Mesenchymal stem cell (in vitro differentiated cells and primary cell): ENCODE measurements around the gene ST6GALNAC3.

Experiments used
- DNase-seq: peaks from one replicate; pipeline ENCODE4 v3.0.0-alpha.2; 2013
- H2AFZ ChIP-seq: one replicate; pipeline ENCODE4 v1.6.1; 2013; ENCODE audit warnings: low read depth, mild to moderate bottlenecking, control low read depth, inconsistent platforms, low read length, moderate library complexity
- H2AK5ac ChIP-seq: 2 replicates; pipeline ENCODE4 v1.6.1; 2013; ENCODE audit warnings: low read length, moderate library complexity, mild to moderate bottlenecking, inconsistent platforms; ENCODE audit not compliant: severe bottlenecking
- H2BK120ac ChIP-seq: one replicate; pipeline ENCODE4 v1.6.1; 2013; ENCODE audit warnings: low read depth, mild to moderate bottlenecking, inconsistent platforms, low read length, moderate library complexity
- H2BK12ac ChIP-seq, 2 experiments: one replicate each; pipeline ENCODE4 v1.6.1; 2013; ENCODE audit warnings: inconsistent platforms in 2 of 2, low read length in 2 of 2, mild to moderate bottlenecking in 2 of 2, moderate library complexity in 2 of 2, control low read depth in 1 of 2
- H2BK15ac ChIP-seq: one replicate; pipeline ENCODE4 v1.6.1; 2013; ENCODE audit warnings: mild to moderate bottlenecking, low read depth, inconsistent platforms; ENCODE audit not compliant: poor library complexity, severe bottlenecking
- H2BK5ac ChIP-seq: 2 replicates; pipeline ENCODE4 v1.6.1; 2013; ENCODE audit warnings: low read depth, mild to moderate bottlenecking, low read length, control low read depth, inconsistent platforms; ENCODE audit not compliant: poor library complexity, severe bottlenecking
- H3K14ac ChIP-seq, 2 experiments: one replicate each; pipeline ENCODE4 v1.6.1; 2013; ENCODE audit warnings: inconsistent platforms in 2 of 2, low read length in 2 of 2, control low read depth in 1 of 2, mild to moderate bottlenecking in 1 of 2, moderate library complexity in 1 of 2
- H3K18ac ChIP-seq, 2 experiments: one replicate each; pipeline ENCODE4 v1.6.1; 2013; ENCODE audit warnings: inconsistent platforms in 2 of 2, low read length in 2 of 2, control low read depth in 1 of 2, low read depth in 1 of 2, mild to moderate bottlenecking in 1 of 2
- H3K23ac ChIP-seq, 2 experiments: one replicate each; pipeline ENCODE4 v1.6.1; 2013; ENCODE audit warnings: inconsistent platforms in 2 of 2, low read length in 2 of 2, mild to moderate bottlenecking in 2 of 2, moderate library complexity in 2 of 2, control low read depth in 1 of 2
- H3K27ac ChIP-seq: 2 replicates; pipeline ENCODE4 v1.5.1; 2013; ENCODE audit warnings: mild to moderate bottlenecking, moderate library complexity, low read length, control low read depth, inconsistent platforms; ENCODE audit not compliant: poor library complexity, severe bottlenecking
- H3K27me3 ChIP-seq, 2 experiments: 2 replicates each; pipeline versions ENCODE4 v1.6.1 to v1.7.0; 2013; ENCODE audit warnings: low read length in 2 of 2, mild to moderate bottlenecking in 2 of 2, moderate library complexity in 2 of 2, control low read depth in 1 of 2, inconsistent platforms in 1 of 2; ENCODE audit not compliant: control insufficient read depth in 1 of 2, insufficient read depth in 1 of 2
- H3K36me3 ChIP-seq, 2 experiments: 2 replicates each; pipeline versions ENCODE4 v1.6.1 to v1.7.0; 2013; ENCODE audit warnings: low read length in 2 of 2, control low read depth in 1 of 2, inconsistent platforms in 1 of 2, low read depth in 1 of 2, mild to moderate bottlenecking in 1 of 2; ENCODE audit not compliant: insufficient read depth in 2 of 2, control insufficient read depth in 1 of 2
- H3K4ac ChIP-seq, 2 experiments: one replicate each; pipeline ENCODE4 v1.6.1; 2013; ENCODE audit warnings: inconsistent platforms in 2 of 2, low read length in 2 of 2, mild to moderate bottlenecking in 2 of 2, moderate library complexity in 2 of 2, control low read depth in 1 of 2, low read depth in 1 of 2
- H3K4me1 ChIP-seq: 2 replicates; pipeline ENCODE4 v1.6.1; 2013; ENCODE audit warnings: low read depth, low read length, control low read depth; ENCODE audit not compliant: control insufficient read depth, insufficient read depth
- H3K4me2 ChIP-seq: 2 replicates; pipeline ENCODE4 v1.6.1; 2013; ENCODE audit warnings: low read length, mild to moderate bottlenecking, inconsistent platforms; ENCODE audit not compliant: poor library complexity, severe bottlenecking
- H3K4me3 ChIP-seq, 2 experiments: 2 replicates each; pipeline versions ENCODE4 v1.5.1 to v1.7.0; 2013; ENCODE audit warnings: low read length in 2 of 2, mild to moderate bottlenecking in 2 of 2, control low read depth in 1 of 2, low read depth in 1 of 2; ENCODE audit not compliant: insufficient read depth in 1 of 2
- H3K79me1 ChIP-seq: replicated peaks from 2 replicates; pipeline ENCODE4 v1.6.1; 2013; ENCODE audit warnings: mild to moderate bottlenecking, control low read depth, low read length, inconsistent platforms; ENCODE audit not compliant: poor library complexity, severe bottlenecking
- H3K9ac ChIP-seq: 2 replicates; pipeline ENCODE4 v1.7.0; 2013; ENCODE audit warnings: mild to moderate bottlenecking, low read length, moderate library complexity
- H3K9me3 ChIP-seq: 2 replicates; pipeline ENCODE4 v1.7.0; 2013; ENCODE audit warnings: mild to moderate bottlenecking, low read length; ENCODE audit not compliant: control insufficient read depth
- H4K8ac ChIP-seq: one replicate; pipeline ENCODE4 v1.6.1; 2013; ENCODE audit warnings: inconsistent platforms, mild to moderate bottlenecking, low read length, moderate library complexity
- H4K91ac ChIP-seq: one replicate; pipeline ENCODE4 v1.6.1; 2013; ENCODE audit warnings: mild to moderate bottlenecking, low read length, inconsistent platforms
- WGBS: methylation state at CpG from one replicate; pipeline ENCODE4 v1.1.7; 2013; ENCODE audit warnings: mixed read lengths; 5-methylcytosine and 5-hydroxymethylcytosine counted together

Gene ST6GALNAC3

DNA sequence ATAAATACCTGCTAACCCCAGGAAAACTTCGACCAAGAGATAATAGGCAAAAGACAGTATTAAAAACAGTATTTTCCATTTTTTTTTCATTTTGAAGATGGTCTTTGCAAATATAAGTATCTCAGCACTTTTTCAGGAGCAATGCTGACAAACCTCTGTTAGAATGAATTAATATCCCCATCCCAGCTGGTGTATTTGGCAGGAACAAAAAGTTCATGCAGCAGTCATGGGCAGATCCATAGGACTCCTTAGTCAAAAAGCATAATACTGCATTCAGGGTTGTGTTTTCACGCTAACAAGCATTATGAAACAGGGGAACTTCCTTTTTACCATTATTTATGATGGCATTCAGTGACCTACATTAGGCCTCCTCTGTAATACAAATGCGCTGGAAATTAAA, 344.0 kb downstream of the ST6GALNAC3 start:
- WGBS = 100% methylated on average over 2 of the region's 3 CpGs

DNA sequence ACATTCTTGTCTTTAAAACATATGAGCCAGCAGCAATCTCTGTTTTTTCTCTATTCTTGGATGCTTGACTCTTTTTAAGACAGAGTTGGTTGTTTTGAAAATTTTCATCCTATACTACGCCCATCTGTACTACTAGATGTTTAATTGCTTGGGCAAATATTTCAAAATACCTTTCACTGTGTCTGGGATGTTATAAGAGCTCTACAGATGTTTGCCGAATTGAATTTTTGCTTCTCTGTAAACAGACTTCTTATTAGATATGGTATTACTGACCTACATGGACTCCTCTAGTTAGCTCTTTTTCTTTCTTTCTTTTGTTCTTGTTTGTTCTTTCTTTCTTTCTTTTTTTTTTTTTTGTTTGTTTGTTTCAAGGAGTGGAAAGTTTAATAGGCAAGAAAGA, 345.1 kb downstream of the ST6GALNAC3 start:
- Histone ChIP-seq H3K4ac (no peak overlapping the region), H3K27ac (no peak overlapping the region), H3K27me3 (no peaks in the 10 kb centered on the region), H3K4me3 (no peak overlapping the region), H2BK12ac (no peak overlapping the region), H2BK120ac (no peak overlapping the region), H3K18ac (no peak overlapping the region), H3K9ac (no peak overlapping the region), H3K14ac (no peak overlapping the region), H2AFZ (no peak overlapping the region), H4K8ac (no peak overlapping the region), H3K23ac (no peak overlapping the region), H4K91ac (no peak overlapping the region), H2AK5ac (no peak overlapping the region), H3K36me3 (no peaks in the 10 kb centered on the region), H3K4me1 (no peaks in the 10 kb centered on the region), H3K4me2 (no peak overlapping the region), H2BK15ac (no peak overlapping the region), H3K9me3 (no peaks in the 10 kb centered on the region), H2BK5ac (no peak overlapping the region), H3K79me1 (no peaks in the 10 kb centered on the region)
- no CpG with 5 or more reads among the region's 2 CpGs for WGBS
- no peak for DNase-seq

More for the DNA sequence above, 344.0 kb downstream of the ST6GALNAC3 start:
- Histone ChIP-seq H2BK5ac (no peak overlapping the region), H2AK5ac (no peak overlapping the region), H3K27me3 (no peaks in the 10 kb centered on the region), H3K23ac (no peak overlapping the region), H2BK120ac (no peak overlapping the region), H3K4me1 (no peaks in the 10 kb centered on the region), H3K9ac (no peak overlapping the region), H3K79me1 (no peaks in the 10 kb centered on the region), H3K4me3 (no peak overlapping the region), H3K4ac (no peak overlapping the region), H3K14ac (no peak overlapping the region), H3K27ac (no peak overlapping the region), H4K91ac (no peak overlapping the region), H3K9me3 (no peaks in the 10 kb centered on the region), H3K18ac (no peak overlapping the region), H2AFZ (no peak overlapping the region), H4K8ac (no peak overlapping the region), H3K4me2 (no peak overlapping the region), H2BK15ac (no peak overlapping the region), H2BK12ac (no peak overlapping the region), H3K36me3 (no peaks in the 10 kb centered on the region)
- no peak for DNase-seq

GRCh38 chr1:76425201-76426145, 350.9 kb downstream of the ST6GALNAC3 start:
- H3K4me1 ChIP-seq = no peaks in the 10 kb centered on the region
- H2BK15ac ChIP-seq = no peak overlapping the region
- WGBS = 79% methylated on average over 5 of the region's 10 CpGs
- H3K4ac ChIP-seq = no peak overlapping the region
- H3K18ac ChIP-seq = no peak overlapping the region
- no peaks in the 10 kb centered on the region for H3K36me3 ChIP-seq
- H3K23ac ChIP-seq = no peak overlapping the region
- H3K4me2 ChIP-seq = no peak overlapping the region
- H3K79me1 ChIP-seq = no peaks in the 10 kb centered on the region
- peak overlapping the region; percentile 68 for H3K9ac ChIP-seq
- peak; percentile 45 for DNase-seq
- H4K8ac ChIP-seq = no peak overlapping the region
- H2AK5ac ChIP-seq = no peak overlapping the region
- H3K14ac ChIP-seq = no peak overlapping the region
- no peaks in the 10 kb centered on the region for H3K9me3 ChIP-seq
- H2AFZ ChIP-seq = no peak overlapping the region
- H3K4me3 ChIP-seq = peak overlapping the region in 1 of 2 experiments; percentile 69
- H2BK120ac ChIP-seq = no peak overlapping the region
- no peak overlapping the region for H2BK5ac ChIP-seq
- H3K27ac ChIP-seq = no peak overlapping the region
- no peak overlapping the region for H4K91ac ChIP-seq
- H3K27me3 ChIP-seq = no peaks in the 10 kb centered on the region
- H2BK12ac ChIP-seq = no peak overlapping the region

DNA sequence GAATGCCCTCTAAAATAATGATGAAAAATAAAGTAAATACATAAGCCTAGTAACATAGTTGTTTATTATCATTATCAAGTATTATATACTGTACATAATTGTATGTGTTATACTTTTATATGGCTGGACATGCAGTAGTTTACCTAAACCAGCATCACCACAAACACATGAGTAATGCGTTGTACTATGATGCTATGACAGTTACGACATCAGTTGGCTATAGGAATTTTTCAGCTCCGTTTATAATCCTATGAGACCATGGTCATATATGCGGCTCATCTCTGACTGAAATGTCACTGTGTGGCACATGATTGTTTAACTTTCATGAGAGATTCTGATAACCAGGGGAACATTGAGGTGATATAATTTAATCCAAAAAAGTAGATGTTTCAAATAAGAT, 352.1 kb downstream of the ST6GALNAC3 start:
- Histone ChIP-seq H2BK12ac (no peak overlapping the region), H2BK15ac (no peak overlapping the region), H4K8ac (no peak overlapping the region), H3K4ac (no peak overlapping the region), H3K4me3 (no peak overlapping the region), H4K91ac (no peak overlapping the region), H3K27me3 (no peaks in the 10 kb centered on the region), H3K4me2 (no peak overlapping the region), H2BK120ac (no peak overlapping the region), H3K36me3 (no peaks in the 10 kb centered on the region), H2AK5ac (no peak overlapping the region), H3K27ac (no peak overlapping the region), H2AFZ (no peak overlapping the region), H3K14ac (no peak overlapping the region), H2BK5ac (no peak overlapping the region), H3K9ac (no peak overlapping the region), H3K18ac (no peak overlapping the region), H3K9me3 (no peaks in the 10 kb centered on the region), H3K79me1 (no peaks in the 10 kb centered on the region), H3K23ac (no peak overlapping the region), H3K4me1 (no peaks in the 10 kb centered on the region)
- peak; percentile 11 for DNase-seq
- WGBS = 93% methylated on average over 4 of the region's 4 CpGs
